Activated naive CD8-positive, alpha-beta T cell (primary cell): ENCODE data around the gene GOLGA6B.
"Not testable (repeated sequence)": the region's sequence is repeated elsewhere in the genome, so short reads cannot be mapped to it uniquely, and the experiment has no call there.

Experiments used
- H3K27ac Mint-ChIP-seq: one replicate; pipeline ENCODE4 v1.8.0; 2021; ENCODE audit warnings: mixed read lengths
- H3K27me3 Mint-ChIP-seq: one replicate; pipeline ENCODE4 v1.8.0; 2021; ENCODE audit warnings: mixed read lengths
- H3K36me3 Mint-ChIP-seq: one replicate; pipeline ENCODE4 v1.8.0; 2021; ENCODE audit warnings: mixed read lengths
- H3K4me1 Mint-ChIP-seq: one replicate; pipeline ENCODE4 v1.8.0; 2021; ENCODE audit warnings: low read depth, mixed read lengths
- H3K4me3 Mint-ChIP-seq: one replicate; pipeline ENCODE4 v1.8.0; 2021; ENCODE audit warnings: mild to moderate bottlenecking, mixed read lengths
- H3K9me3 Mint-ChIP-seq: one replicate; pipeline ENCODE4 v1.8.0; 2021; ENCODE audit warnings: low read depth, mixed read lengths

Gene GOLGA6B, protein sequence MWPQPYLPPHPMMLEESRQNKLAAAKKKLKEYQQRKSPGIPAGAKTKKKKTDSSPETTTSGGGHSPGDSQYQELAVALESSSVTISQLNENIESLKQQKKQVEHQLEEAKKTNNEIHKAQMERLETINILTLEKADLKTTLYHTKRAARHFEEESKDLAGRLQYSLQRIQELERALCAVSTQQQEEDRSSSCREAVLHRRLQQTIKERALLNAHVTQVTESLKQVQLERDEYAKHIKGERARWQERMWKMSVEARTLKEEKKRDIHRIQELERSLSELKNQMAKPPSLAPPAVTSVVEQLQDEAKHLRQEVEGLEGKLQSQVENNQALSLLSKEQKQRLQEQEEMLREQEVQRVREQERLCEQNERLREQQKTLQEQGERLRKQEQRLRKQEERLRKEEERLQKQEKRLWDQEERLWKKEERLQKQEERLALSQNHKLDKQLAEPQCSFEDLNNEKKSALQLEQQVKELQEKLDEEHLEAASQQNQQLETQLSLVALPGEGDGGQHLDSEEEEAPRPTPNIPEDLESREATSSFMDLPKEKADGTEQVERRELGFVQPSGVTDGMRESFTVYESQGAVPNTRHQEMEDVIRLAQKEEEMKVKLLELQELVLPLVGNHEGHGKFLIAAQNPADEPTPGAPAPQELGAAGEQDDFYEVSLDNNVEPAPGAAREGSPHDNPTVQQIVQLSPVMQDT

DNA sequence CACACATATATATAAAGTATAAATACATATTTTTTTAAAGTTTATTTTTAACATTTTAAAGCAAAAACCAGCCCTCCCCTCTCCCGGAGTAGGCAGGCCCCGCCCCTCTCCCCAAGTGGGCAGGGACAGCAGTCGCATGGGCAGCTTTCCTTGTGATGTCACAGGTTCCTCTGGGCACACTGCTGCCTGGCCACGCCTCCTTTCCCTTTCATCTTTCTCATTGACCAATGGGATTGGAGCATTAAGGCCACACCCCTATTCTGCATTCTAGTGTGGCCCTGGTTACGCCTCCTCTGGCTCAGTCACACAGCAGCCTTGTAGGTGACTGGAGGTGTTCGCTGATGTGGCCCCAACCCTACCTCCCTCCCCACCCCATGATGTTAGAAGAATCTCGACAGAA, at the start of gene GOLGA6B:
Gene GOLGA6B, plus strand, starts transcription at position 301 of the 400 bp plus-strand sequence. Its CDS starts 41 bp downstream, at position 342.
- not testable (repeated sequence) for H3K4me3 Mint-ChIP-seq, H3K9me3 Mint-ChIP-seq, H3K4me1 Mint-ChIP-seq, H3K27ac Mint-ChIP-seq, H3K27me3 Mint-ChIP-seq, H3K36me3 Mint-ChIP-seq

DNA sequence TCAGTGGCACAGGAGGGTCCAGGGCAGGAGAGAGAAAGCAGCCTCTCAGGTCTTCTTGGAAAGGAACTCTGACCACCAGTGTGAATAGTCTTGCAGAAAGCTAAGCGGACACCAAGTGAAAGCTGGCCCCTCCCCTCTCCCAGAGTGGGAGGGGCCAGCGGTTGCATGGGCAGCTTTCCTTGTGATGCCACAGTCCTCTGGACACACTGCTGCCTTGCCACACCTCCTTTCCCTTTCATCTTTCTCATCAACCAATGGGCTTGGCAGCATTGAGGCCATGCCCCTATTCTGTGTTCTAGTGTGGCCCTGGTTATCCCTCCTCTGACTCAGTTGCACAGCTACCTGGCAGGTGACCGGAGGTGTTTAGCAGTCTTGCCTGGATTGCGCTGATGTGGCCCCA, 49.7 kb upstream of the GOLGA6B start:
- Mint-ChIP-seq H3K27me3 (no peaks in the 10 kb centered on the region), H3K36me3 (peaks cover 6% of the 10 kb centered on the region), H3K27ac (no peak overlapping the region), H3K4me1 (no peaks in the 10 kb centered on the region), H3K4me3 (no peak overlapping the region), H3K9me3 (no peaks in the 10 kb centered on the region)

DNA sequence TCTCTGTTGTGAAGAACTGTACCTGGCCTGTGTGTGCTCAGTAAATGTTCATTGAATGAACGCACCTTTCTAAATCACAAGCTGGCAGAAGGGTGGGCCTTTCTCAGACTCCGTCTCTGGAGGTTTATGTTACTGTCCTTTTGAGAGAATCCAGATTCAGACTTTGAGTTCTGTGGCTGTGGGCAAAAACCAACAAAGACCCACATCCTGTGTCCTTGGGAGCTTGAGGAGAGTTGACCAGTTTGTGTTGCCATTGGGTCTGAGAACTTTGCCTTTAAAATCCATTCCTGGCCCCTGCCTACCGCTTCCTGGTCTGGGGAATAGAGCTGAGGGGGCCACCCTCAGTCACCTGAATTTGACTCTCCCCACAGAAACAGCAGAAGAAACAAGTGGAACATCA, 46.4 kb upstream of the GOLGA6B start:
- not testable (repeated sequence) for H3K4me3 Mint-ChIP-seq, H3K9me3 Mint-ChIP-seq, H3K36me3 Mint-ChIP-seq, H3K27me3 Mint-ChIP-seq, H3K27ac Mint-ChIP-seq, H3K4me1 Mint-ChIP-seq

DNA sequence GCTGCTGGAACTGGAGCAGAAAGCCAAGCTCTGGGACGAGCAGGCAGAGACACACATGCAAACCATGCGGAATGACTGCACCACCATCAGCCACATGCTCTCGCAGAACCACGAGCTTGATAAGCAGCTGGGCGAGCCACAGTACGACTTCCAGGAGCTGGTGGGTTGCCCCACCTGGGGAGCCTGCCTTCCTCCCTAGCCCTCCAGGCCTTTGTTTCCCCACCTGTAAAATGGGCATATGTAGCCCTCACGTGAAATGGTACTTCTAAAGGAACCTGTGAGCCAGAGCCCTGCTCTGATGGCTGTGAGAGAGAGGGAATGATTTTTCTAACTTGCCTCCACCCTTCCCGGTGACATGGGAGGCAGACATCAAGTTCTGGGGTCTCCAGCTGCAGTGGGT, 44.6 kb upstream of the GOLGA6B start:
- Mint-ChIP-seq H3K27me3 (no peaks in the 10 kb centered on the region), H3K36me3 (peaks cover 6% of the 10 kb centered on the region), H3K4me3 (no peak overlapping the region), H3K9me3 (no peaks in the 10 kb centered on the region), H3K27ac (no peak overlapping the region), H3K4me1 (no peaks in the 10 kb centered on the region)

DNA sequence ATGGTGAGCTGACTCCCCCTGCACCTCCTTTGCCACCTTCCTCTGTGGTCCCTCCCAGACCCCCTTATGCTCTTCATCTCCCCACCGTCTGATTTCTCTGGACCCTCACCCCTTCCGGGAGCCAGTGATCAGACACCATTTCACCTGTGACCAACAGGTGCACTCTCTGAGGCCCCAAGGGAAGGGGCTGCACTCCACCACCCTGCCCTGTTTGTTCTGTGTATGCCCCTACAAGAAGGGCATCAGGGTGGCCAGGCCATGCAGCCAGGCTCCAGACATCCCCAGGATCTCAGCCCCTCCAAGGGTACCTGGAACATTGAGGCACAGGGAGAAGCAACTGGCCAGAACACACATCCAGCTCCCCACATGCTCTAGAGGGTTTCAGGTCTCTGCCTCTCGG, 42.2 kb upstream of the GOLGA6B start:
- not testable (repeated sequence) for H3K9me3 Mint-ChIP-seq, H3K4me1 Mint-ChIP-seq, H3K36me3 Mint-ChIP-seq, H3K27ac Mint-ChIP-seq, H3K4me3 Mint-ChIP-seq, H3K27me3 Mint-ChIP-seq

DNA sequence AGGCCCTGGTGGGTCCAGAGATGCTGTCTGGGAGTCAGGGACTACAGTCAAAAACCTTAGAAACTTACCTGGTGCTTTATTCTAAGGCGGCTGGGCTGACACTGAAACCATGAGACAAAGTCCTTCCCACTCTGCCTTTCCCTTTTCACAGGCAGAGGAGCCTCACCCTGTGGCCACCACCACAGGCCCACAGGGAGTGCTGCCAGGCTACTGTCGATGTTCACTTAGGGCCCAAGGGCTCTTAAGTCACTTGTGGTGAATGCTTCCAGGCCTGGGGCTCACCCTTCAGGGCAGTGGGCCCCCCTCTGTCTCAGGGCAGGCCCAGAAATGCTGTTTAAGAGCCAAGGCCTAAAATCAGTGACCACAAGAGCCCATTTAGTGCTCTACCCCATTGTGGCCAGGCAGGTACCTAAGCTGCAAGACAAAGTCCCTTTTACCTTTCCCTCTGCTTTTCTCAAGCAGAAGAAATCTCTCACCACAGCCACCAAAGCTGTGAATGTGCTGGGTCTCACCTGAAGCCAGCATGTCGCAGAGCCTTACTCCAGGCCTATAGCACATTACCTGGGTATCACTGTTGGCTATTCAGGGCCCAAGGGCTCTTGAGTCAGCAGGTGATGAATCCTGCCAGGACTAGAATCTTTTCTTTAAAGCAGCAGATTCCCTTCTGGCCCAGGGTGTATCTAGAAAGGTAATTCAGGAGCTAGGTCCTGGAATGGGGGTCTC, 39.5 kb upstream of the GOLGA6B start:
- H3K9me3 Mint-ChIP-seq = no peaks in the 10 kb centered on the region
- H3K4me1 Mint-ChIP-seq = peaks cover 9% of the 10 kb centered on the region
- no peaks in the 10 kb centered on the region for H3K27me3 Mint-ChIP-seq
- no peak overlapping the region for H3K4me3 Mint-ChIP-seq
- H3K36me3 Mint-ChIP-seq = no peaks in the 10 kb centered on the region
- H3K27ac Mint-ChIP-seq = no peak overlapping the region

DNA sequence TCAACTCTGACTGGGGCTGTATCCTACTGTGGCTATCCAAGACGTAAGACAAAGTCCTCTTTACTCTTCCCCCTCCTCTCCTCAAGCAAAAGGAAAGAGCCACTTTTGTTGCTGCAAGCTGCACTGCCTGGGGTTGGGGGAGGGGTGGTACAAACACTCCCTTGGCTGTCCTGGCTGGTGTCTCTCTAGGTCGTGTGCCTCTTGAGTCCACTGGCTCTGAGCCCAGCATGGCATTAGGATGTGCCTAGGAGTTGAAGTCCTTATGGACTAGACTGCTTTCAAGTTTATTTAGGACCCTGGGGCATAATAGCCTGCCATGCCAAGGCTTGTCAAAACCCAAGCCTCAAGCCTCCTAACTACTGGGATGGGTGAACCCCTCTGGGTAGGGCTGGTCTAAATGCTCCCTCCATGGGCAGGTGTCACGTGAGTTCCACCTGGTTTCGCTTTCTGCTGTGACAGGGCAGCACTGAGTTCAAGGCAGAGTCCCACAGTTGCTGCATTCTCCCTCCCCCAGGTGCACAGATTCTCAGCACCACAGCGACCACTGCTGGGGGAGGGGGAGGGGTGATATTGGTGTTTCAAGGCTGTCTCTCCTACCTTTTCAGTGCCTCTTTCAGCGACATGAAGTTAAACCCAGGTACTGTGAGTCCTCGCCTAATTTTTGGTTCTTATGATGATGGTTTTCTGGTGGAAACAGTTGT, 38.8 kb upstream of the GOLGA6B start:
- not testable (repeated sequence) for H3K36me3 Mint-ChIP-seq, H3K27me3 Mint-ChIP-seq, H3K4me3 Mint-ChIP-seq, H3K9me3 Mint-ChIP-seq, H3K4me1 Mint-ChIP-seq, H3K27ac Mint-ChIP-seq

DNA sequence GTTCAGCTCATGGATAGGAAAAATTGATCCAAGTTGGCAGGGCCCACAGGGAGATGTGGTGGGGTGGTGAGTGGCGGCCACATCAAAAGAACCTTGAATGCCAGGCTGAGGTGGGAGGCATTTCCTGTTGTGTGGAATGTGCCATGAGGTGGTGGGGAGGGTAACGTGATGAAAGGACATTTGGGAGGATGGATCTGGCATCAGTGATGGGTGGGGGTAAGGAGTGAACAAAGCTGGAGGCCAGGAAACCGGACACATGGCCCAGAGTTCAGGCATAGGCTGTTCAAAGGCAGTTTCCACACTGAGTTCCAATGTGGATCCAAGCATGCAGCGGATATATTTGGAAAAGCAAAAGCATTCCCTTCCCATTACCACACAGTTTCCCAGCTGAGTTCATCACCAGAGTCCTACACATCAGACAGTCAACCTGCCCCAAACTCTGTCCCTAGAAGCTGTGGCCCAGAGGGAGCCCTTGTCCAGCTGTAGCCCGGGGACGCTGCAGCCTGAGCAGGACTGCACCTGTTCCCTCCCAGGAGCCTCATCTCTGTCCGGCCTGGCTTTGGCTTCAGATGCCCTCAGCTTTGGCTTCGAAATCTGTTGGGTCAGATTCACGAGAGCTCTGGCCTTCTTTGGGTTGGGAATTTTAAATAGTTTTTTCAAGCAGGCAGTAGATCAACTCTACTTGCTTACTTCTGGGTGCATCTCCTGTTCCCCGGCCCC, 37.8 kb upstream of the GOLGA6B start:
- Mint-ChIP-seq H3K4me3 (no peak overlapping the region), H3K27me3 (no peaks in the 10 kb centered on the region), H3K9me3 (no peaks in the 10 kb centered on the region), H3K27ac (no peak overlapping the region), H3K4me1 (peaks cover 9% of the 10 kb centered on the region), H3K36me3 (no peaks in the 10 kb centered on the region)

DNA sequence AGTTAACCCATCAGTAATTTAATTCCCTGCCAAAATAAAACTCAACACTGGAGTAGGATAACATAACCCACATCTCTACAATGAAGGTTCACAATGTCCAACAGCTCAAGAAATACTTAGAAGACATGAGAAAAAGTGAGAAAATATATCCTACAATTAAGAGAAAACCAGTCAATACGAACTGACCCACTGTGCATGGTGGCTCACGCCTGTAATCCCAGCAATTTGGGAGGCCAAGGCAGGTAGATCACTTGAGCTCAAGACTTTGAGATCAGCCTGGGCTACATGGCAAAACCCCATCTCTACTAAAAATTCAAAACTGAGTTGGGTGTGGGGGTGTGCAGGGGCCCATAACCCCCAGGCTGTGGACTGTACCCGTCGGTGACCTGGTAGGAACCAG, 30.6 kb upstream of the GOLGA6B start:
- not testable (repeated sequence) for H3K36me3 Mint-ChIP-seq, H3K4me3 Mint-ChIP-seq, H3K9me3 Mint-ChIP-seq, H3K27me3 Mint-ChIP-seq, H3K4me1 Mint-ChIP-seq, H3K27ac Mint-ChIP-seq

DNA sequence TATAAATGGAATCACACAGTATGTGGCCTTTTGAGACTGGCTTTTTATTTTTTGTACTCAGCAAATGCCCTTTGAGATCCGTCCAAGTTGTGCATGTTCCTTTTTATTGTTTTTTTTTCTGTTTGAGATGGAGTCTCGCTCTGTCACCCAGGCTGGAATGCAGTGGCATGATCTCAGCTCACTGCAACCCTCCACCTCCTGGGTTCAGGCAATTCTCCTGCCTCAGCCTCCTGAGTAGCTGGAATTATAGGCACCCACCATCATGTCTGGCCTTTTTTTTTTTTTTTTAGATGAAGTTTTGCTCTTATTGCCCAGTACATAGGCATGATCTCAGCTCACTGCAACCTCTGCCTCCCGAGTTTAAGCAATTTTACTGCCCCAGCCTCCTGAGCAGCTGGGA, 28.3 kb upstream of the GOLGA6B start:
- H3K27me3 Mint-ChIP-seq, H3K4me1 Mint-ChIP-seq, H3K9me3 Mint-ChIP-seq, H3K4me3 Mint-ChIP-seq, H3K36me3 Mint-ChIP-seq, H3K27ac Mint-ChIP-seq: not testable (repeated sequence)

DNA sequence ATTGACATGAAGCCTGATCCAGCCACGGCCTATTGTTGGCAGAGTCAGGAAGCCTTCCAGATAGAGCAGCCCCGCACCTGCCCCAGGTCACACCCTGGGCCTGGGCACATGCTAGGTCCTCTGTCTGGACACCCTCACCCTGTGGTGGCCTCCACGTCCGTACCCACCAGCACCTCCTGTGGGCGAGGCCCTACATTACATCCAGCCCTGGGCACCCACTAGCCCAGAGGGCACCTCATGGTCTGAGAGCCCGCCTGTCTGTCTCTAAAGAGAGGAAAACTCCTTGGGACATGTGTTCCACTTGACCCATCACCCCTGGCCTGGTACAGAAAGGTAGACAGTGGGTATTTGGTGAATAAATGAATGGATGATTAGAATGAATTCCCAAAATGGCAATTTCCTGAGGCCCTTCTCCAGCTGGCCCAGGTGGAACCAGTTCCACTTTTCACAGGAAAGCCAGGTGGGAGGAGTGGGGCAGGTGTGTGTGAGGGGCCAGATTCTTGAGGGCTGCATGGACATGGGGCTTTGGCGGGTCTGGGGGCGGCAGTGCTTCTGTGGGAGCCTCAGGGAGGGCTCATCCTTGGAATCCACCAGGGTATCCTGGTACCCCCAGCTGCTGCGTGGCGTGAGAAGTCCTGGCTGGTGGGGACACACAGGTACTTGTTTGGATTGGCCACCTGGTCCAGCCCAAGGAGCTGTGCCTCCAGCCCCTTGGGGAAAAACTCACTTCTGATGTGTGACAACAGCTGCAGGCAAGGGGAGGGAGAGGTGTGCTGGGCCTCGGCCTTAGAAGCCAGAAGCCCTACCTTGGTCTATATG, 26.0 kb upstream of the GOLGA6B start:
- not testable (repeated sequence) for H3K4me1 Mint-ChIP-seq, H3K4me3 Mint-ChIP-seq, H3K27me3 Mint-ChIP-seq, H3K36me3 Mint-ChIP-seq, H3K9me3 Mint-ChIP-seq, H3K27ac Mint-ChIP-seq

DNA sequence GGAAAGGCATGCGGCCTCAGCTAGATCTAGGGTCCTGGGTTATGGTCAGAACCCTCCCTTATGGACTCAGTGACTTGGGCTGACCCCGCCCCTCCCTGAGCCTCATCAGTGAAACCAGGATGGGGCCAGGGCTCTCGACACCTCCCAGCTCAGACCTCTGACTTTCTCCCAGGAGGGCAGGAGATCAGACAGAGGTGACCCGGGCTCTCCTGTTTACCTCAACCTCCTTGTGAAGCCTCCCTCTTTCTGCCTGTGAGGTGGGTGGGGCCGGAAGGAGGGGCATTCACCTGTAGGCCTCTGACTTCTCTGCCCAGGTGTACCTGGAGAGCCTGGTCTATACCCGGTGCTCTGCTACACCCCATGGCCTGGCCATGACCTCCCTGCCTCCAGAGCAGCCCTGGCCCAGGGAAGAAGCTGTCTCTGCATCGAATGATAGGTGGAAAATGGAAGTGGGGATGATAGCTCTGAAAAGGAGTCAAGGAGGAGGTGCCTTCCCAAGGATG, 25.4 kb upstream of the GOLGA6B start:
- H3K27ac Mint-ChIP-seq, H3K9me3 Mint-ChIP-seq, H3K27me3 Mint-ChIP-seq, H3K4me3 Mint-ChIP-seq, H3K4me1 Mint-ChIP-seq, H3K36me3 Mint-ChIP-seq: not testable (repeated sequence)

DNA sequence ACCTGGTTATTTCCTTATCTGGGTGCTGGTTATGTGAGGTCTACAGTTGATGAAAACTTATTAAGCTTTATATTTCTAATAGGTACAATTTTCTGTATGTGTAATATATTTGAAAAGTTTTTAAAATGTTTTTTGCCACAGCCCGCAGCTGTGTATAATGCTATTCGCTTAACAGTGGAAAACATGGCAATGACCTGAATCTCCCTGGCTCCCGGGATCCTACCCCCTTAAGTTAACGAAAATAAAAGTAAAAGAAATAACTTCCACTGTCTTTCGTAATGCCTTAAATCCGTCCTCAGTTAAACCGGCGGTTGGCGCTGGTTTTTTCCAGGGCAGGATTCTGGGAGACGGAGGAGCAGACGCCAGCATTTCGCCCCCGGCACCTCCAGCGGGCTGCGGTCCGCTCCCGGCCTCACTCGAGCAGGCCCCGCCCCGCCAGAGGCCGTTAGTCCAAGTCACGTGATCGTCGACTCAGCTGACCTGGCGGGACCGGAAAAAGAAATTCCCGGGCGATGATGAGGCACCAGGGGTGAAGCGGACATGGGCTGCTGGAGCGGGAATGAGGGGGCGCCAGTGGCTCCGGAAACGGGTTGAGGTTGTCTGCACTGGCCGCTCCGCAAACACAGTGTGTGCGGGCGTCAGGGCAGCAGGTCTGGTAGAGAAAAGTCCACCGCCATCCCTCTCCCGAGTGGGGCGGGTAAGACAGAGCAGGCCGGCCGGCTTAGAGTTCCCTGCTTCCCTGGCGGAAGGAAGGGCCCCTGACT, 17.8 kb upstream of the GOLGA6B start:
- not testable (repeated sequence) for H3K27ac Mint-ChIP-seq, H3K36me3 Mint-ChIP-seq
- H3K4me3 Mint-ChIP-seq = peak overlapping the region; percentile 49

More for the DNA sequence above, 17.8 kb upstream of the GOLGA6B start:
- H3K9me3 Mint-ChIP-seq, H3K4me1 Mint-ChIP-seq, H3K27me3 Mint-ChIP-seq: not testable (repeated sequence)
